GM10266 (cell line): Measurements from ENCODE around the gene STX16.

ENCODE experiments used
- DNase-seq: peaks from one replicate; pipeline ENCODE4 v3.0.0; 2012; ENCODE audit errors: extremely low spot score
- CTCF ChIP-seq: IDR thresholded peaks from 2 replicates; pipeline ENCODE4 v1.5.1; 2012; ENCODE audit warnings: mild to moderate bottlenecking, low read depth; ENCODE audit not compliant: control insufficient read depth, insufficient read depth; ENCODE audit errors: missing control alignments

The STX16 gene

DNA sequence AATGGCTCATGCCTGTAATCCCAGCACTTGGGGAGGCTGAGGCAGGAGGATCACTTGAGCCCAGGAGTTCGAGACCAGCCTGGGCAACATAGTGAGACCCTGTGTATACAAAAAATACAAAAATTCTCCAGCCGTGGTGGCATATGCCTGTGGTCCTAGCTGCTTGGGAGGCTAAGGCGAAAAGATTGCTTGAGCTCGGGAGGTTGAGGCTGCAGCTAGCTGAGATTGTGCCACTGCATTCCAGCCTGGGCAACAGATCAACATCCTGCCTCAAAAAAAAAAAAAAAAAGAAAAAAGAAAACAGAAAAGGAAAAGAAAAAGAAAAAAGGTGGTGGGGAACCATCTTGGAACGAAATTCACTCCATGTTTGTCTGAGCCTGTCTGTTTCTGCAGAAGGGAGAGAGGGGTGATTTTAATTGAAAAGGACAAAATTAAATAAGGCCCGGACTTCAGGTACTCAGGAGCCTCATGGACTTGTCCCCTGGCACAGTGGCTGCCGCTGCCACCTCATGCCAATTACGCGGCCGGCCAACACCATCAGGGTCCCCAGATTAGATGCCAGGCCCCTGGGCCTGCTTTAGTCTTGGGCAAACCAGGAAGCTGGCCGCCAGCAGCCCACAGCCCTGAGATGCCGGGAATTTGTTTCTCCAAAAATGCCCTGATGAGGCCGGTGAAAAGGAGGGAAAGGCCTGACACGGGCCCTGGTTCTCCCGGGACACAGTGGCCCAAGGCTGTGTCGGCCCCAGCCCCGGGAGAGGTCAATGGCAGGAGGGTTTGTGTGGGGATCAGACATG lies 37.8 kb upstream of the STX16 start:
- no peak for DNase-seq
- TF ChIP-seq CTCF: no peak

GRCh38 chr20:58614366-58614765 lies 36.7 kb upstream of the STX16 start:
- no peak for TF ChIP-seq CTCF
- no peak for DNase-seq

DNA sequence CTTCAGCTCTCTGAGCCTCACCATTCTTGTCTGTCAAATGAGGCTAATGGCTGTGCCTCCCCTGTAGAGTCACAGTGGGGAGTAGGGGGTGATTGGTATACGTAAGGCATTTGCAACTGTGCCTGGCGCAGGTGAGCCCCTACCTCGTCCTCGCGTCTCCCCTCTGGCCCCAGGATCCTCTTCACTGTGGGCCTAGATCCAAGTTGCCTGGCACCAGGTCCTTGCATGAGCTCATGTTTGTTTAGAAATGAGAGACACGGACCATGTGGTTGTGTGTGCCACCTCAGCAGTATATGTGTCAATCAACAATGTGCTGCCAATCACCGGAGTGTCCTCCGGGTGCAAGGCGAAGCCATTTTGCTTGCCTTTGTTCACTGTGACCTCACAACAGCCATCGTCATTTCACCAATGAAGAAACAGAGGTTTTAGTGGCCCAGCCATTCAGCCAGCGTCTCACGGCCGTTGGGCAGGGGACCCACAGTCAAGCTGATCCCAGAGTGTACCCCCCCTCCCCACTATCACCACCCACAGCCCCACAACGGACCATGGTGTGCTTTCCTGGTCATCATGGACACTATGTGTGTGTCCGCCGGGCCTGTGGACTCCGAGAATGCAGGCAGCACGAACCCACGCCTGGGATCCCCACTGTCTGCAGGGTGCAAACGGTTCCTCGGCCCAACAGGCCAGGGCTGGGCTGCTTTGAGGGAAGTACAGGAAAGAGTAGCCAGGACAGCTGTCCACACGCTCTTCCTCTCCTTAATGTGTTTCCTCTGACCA lies 35.9 kb upstream of the STX16 start:
- DNase-seq: no peak
- TF ChIP-seq CTCF: no peak

- no peak for TF ChIP-seq CTCF
- no peak for DNase-seq
Observed at GRCh38 chr20:58616411-58616810, 34.7 kb upstream of the STX16 start.

GRCh38 chr20:58617158-58617557 lies 33.9 kb upstream of the STX16 start:
- no peak for DNase-seq
- no peak for TF ChIP-seq CTCF

DNA sequence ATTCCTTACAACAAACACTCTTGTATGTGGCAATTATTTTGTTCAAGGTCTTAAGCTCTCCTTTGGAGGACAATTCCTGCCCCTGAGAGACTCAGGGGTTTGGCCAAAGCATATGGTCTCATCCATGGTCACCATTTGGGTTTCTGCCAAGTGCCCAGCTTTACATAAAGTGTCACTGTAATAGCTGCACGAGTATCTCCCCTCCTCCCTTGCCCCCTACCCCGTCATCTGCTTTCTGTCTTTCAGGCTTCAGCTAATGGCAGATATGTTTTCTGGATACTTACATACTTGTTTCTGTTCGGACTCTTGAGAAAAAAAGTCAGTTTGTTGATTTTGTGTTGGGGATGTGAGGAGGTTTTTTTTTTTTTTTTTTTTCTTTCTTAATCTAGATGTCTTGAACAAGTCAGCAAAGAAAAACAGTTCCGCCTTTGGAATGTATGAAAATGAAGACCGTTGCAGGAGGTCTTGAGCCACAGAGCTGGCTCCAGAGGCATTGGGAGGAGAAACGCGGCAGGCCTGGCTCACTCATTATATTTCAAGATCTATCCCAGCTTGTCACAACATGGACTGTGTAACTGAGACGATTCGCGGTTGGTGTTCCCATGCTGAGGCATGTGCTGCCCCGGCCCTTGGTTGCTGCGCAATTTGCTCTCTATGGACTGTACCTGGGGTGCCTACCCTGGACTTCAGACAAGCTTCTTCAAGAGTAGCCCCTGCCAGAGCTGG lies 32.6 kb upstream of the STX16 start:
- DNase-seq: no peak

More for the DNA sequence above, 32.6 kb upstream of the STX16 start:
- no peak for TF ChIP-seq CTCF
